HG02642 (cell line): ENCODE data around the gene OR4D6.

ENCODE experiments used
- ATAC-seq: cut with Tn5 transposase; IDR thresholded peaks from one replicate; pipeline ENCODE4 v1.9.1; 2021; ENCODE audit warnings: mild to moderate bottlenecking; ENCODE audit not compliant: unreplicated experiment, poor library complexity

OR4D6 gene

DNA sequence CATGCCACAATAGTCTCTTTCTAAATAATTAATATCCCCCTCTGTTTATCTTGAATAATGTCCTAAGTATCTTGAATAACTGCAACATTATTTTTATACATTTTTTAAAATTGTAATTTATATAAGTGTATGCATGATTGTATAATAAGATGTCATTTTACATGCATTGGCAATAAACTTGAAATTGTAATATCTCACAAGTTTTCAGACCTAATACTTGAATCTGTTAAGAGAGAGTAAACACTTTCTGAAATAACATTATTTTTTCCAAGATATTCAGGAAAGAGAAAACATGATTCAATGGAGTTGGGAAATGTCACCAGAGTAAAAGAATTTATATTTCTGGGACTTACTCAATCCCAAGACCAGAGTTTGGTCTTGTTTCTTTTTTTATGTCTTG, 46.5 kb downstream of the OR4D6 start, which contains the start of gene OR4D11:
Gene OR4D11, plus strand, starts transcription at position 301 of the 400 bp plus-strand sequence. Its CDS starts 0 bp downstream, at position 301.
- ATAC-seq = no peak
